HepG2 (cell line): ENCODE data around the gene ZKSCAN1. TPM values are rescaled to one million over a fixed set of nuclear protein-coding genes. Genes with fewer than 3 reads are reported as not detected.
A peak's percentile ranks its signal among the peaks of the same experiment; 100 is the strongest.

Experiments
- ARNT ChIP-seq: fragments of 450-650 bp; IDR thresholded peaks from 2 replicates; pipeline ENCODE4 v1.6.1; 2017
- HNRNPL ChIP-seq: fragments of 200-400 bp; formaldehyde crosslinking; IDR thresholded peaks from 2 replicates; pipeline ENCODE4 v1.6.1; 2017; ENCODE audit warnings: mild to moderate bottlenecking, low read depth, low read length
- JDP2 ChIP-seq: sonication (generic); formaldehyde crosslinking; IDR thresholded peaks from 2 replicates; pipeline ENCODE4 v1.8.1; 2022; ENCODE audit warnings: missing genetic modification reagents, borderline replicate concordance
- RBM39 ChIP-seq: fragments of 200-400 bp; formaldehyde crosslinking; IDR thresholded peaks from one replicate; pipeline ENCODE4 v1.6.1; 2018; ENCODE audit warnings: antibody characterized with exemption, mild to moderate bottlenecking, low read depth, low read length; ENCODE audit not compliant: poor library complexity, severe bottlenecking
- RFX1 ChIP-seq: fragments of 450-650 bp; IDR thresholded peaks from 2 replicates; pipeline ENCODE4 v1.6.1; 2017
- SIN3B ChIP-seq: fragments of 150-350 bp; IDR thresholded peaks from 2 replicates; pipeline ENCODE4 v1.6.1; 2014; ENCODE audit warnings: low read length
- SP140L ChIP-seq: sonication (generic); formaldehyde crosslinking; IDR thresholded peaks from 2 replicates; pipeline ENCODE4 v1.4.0; 2020; ENCODE audit warnings: missing genetic modification reagents, borderline replicate concordance
- SRY ChIP-seq: sonication (generic); formaldehyde crosslinking; IDR thresholded peaks from 2 replicates; pipeline ENCODE4 v1.8.0; 2022; ENCODE audit warnings: mild to moderate bottlenecking, missing genetic modification reagents
- TCF12 ChIP-seq, 2 experiments: fragments of 450-650 bp in 1 of 2; sonication (generic) in 1 of 2; formaldehyde crosslinking in 1 of 2; IDR thresholded peaks; 2 replicates each; pipeline versions ENCODE4 v1.6.1 to v1.8.0; 2017 to 2022; ENCODE audit warnings: antibody characterized with exemption in 1 of 2, mild to moderate bottlenecking in 1 of 2, missing genetic modification reagents in 1 of 2, moderate library complexity in 1 of 2
- XRCC5 ChIP-seq: fragments of 200-400 bp; formaldehyde crosslinking; optimal IDR thresholded peaks from 2 replicates; pipeline ENCODE3; 2017; ENCODE audit warnings: mild to moderate bottlenecking, low read length
- YY1 ChIP-seq: IDR thresholded peaks from 2 replicates; pipeline ENCODE4 v1.6.1; 2011; ENCODE audit warnings: low read length, low read depth, moderate library complexity, mild to moderate bottlenecking; ENCODE audit not compliant: insufficient read depth, insufficient replicate concordance
- ZBTB20 ChIP-seq: sonication (generic); formaldehyde crosslinking; IDR thresholded peaks from 2 replicates; pipeline ENCODE4 v1.8.1; 2023; ENCODE audit warnings: missing genetic modification reagents, low read depth, mild to moderate bottlenecking, borderline replicate concordance
- ZEB1 ChIP-seq: IDR thresholded peaks from 2 replicates; pipeline ENCODE4 v1.6.1; 2012; ENCODE audit warnings: mild to moderate bottlenecking, low read depth, inconsistent platforms; ENCODE audit not compliant: insufficient replicate concordance
- ZMYM3 ChIP-seq: sonication (generic); formaldehyde crosslinking; IDR thresholded peaks from 2 replicates; pipeline ENCODE4 v1.5.1; 2020; ENCODE audit warnings: mild to moderate bottlenecking, missing genetic modification reagents
- ZNF224 ChIP-seq: sonication (generic); formaldehyde crosslinking; IDR thresholded peaks from 2 replicates; pipeline ENCODE4 v1.5.0; 2020; ENCODE audit warnings: mild to moderate bottlenecking, missing genetic modification reagents
- ZNF264 ChIP-seq: sonication (generic); formaldehyde crosslinking; IDR thresholded peaks from 2 replicates; pipeline ENCODE4 v1.4.0; 2020; ENCODE audit warnings: missing genetic modification reagents
- ZNF30 ChIP-seq: sonication (generic); formaldehyde crosslinking; IDR thresholded peaks from 2 replicates; pipeline ENCODE4 v1.5.0; 2020; ENCODE audit warnings: mild to moderate bottlenecking, missing genetic modification reagents
- ZNF768 ChIP-seq: sonication (generic); formaldehyde crosslinking; IDR thresholded peaks from 2 replicates; pipeline ENCODE4 v1.4.0; 2020; ENCODE audit warnings: missing genetic modification reagents
- polyA plus RNA-seq, 8 experiments: library from polyadenylated mRNA; depleted of rRNA in 3 of 8; stranded (reverse) in 7 of 8; unstranded in 1 of 8; fragments of >200 nt; fragmentation: Illumina TruSeq in 4 of 8; extraction: Trizol in 4 of 8; gene quantifications; 2 replicates each; pipeline versions ENCODE4 v1.2.1 to v1.2.3, GENCODE V29; 2011 to 2016; ENCODE audit warnings: low read depth in 4 of 8, missing spikeins in 1 of 8, mixed read lengths in 1 of 8; ENCODE audit not compliant: insufficient read depth in 1 of 8
- total RNA-seq, 5 experiments: library from RNA; depleted of rRNA; stranded (reverse); fragments of >200 nt; fragmentation: Illumina TruSeq; extraction: Trizol; gene quantifications; 2 replicates each; pipeline ENCODE4 v1.2.3, GENCODE V29; 2016; ENCODE audit warnings: low read depth in 1 of 5
- TF ChIP-seq, protein P1 (sequence below): sonication (generic); formaldehyde crosslinking; IDR thresholded peaks from 2 replicates; pipeline ENCODE4 v1.4.0; 2020; ENCODE audit warnings: mild to moderate bottlenecking, missing genetic modification reagents
- TF ChIP-seq, protein P2 (sequence below): IDR thresholded peaks from 2 replicates; pipeline ENCODE4 v1.6.1; 2016
- TF ChIP-seq, protein P3 (sequence below): sonication (generic); formaldehyde crosslinking; IDR thresholded peaks from 2 replicates; pipeline ENCODE4 v1.5.0; 2020; ENCODE audit warnings: missing genetic modification reagents
- TF ChIP-seq, protein P4 (sequence below): sonication (generic); formaldehyde crosslinking; IDR thresholded peaks from 2 replicates; pipeline ENCODE4 v1.5.0; 2020; ENCODE audit warnings: missing genetic modification reagents
- TF ChIP-seq, protein P5 (sequence below): sonication (generic); formaldehyde crosslinking; IDR thresholded peaks from 2 replicates; pipeline ENCODE4 v1.5.1; 2020; ENCODE audit warnings: mild to moderate bottlenecking, moderate library complexity, missing genetic modification reagents

The ZKSCAN1 gene
- total and polyA plus RNA-seq, 2 of the 13 experiments (the other 11 are each of a cell fraction or from before 2014, with no cell fraction given), result 46.4 to 60.6 TPM

DNA sequence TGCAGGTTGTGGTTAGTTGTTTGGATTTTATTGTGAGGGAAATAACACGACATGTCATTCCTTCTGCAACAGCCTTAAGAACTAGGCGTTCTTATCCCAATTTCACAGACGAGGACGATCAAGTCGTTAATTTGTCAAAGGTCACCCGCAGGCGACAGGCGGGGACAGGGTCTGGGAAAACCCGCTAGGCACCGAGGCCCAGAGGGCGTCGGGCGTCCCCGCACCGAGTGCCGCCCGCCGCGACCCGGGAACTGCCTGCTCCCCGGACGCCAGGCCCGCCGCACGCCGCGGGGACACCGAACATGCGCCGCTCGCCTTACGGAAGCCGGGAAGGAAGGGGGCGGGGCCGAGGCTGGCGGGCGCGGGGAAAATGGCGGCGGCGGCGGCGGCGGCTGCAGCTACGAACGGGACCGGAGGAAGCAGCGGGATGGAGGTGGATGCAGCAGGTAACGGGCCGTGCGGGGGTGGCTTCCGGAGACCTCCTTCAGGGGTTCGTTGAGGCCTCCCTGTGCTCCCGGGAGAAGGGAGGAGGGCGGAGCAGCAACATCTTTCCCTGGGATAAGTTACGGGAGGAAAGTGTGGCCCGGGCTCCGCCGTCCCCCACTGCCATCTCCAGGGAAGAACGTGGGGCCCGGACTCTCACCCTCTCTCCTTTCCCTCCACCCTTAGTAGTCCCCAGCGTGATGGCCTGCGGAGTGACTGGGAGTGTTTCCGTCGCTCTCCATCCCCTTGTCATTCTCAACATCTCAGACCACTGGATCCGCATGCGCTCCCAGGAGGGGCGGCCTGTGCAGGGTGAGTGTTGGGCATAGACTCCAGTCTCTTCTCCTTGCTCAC is 73.4 kb downstream of the ZKSCAN1 start, which contains the start of gene COPS6 (continued):
- TF ChIP-seq ZNF224 (CRISPR knock-in tag) (peak; percentile 73; the same call in 1 of the 2 replicates), ZMYM3 (CRISPR knock-in tag) (no peak), SRY (CRISPR knock-in tag) (peak; percentile 96; the same call in 1 of the 2 replicates), ZBTB20 (CRISPR knock-in tag) (0 out of 2 replicates have a peak, but pooled peaks have one; percentile 24), SP140L (CRISPR knock-in tag) (no peak), JDP2 (CRISPR knock-in tag) (peak; percentile 60; the same call in 1 of the 2 replicates), ZNF768 (CRISPR knock-in tag) (peak; percentile 83; the same call in 1 of the 2 replicates), TCF12 (IDR thresholded peaks at IDR 0.05) (no peak), TCF12 (CRISPR knock-in tag; IDR thresholded peaks at IDR 0.05) (peak; percentile 84), SIN3B (no peak), ZNF30 (CRISPR knock-in tag) (peak; percentile 90; the same call in 1 of the 2 replicates), ARNT (no peak), ZEB1 (peak; percentile 38), RBM39 (no peak), RFX1 (no peak), YY1 (peak; percentile 98), ZNF264 (CRISPR knock-in tag) (no peak), XRCC5 (no peak), HNRNPL (no peak)
- TF ChIP-seq, protein P1, sequence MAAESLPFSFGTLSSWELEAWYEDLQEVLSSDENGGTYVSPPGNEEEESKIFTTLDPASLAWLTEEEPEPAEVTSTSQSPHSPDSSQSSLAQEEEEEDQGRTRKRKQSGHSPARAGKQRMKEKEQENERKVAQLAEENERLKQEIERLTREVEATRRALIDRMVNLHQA, result no peak
- TF ChIP-seq, protein P2, sequence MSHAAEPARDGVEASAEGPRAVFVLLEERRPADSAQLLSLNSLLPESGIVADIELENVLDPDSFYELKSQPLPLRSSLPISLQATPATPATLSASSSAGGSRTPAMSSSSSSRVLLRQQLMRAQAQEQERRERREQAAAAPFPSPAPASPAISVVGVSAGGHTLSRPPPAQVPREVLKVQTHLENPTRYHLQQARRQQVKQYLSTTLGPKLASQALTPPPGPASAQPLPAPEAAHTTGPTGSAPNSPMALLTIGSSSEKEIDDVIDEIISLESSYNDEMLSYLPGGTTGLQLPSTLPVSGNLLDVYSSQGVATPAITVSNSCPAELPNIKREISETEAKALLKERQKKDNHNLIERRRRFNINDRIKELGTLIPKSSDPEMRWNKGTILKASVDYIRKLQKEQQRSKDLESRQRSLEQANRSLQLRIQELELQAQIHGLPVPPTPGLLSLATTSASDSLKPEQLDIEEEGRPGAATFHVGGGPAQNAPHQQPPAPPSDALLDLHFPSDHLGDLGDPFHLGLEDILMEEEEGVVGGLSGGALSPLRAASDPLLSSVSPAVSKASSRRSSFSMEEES, result peak; percentile 76; the same call in 1 of the 2 replicates
- TF ChIP-seq, protein P3, sequence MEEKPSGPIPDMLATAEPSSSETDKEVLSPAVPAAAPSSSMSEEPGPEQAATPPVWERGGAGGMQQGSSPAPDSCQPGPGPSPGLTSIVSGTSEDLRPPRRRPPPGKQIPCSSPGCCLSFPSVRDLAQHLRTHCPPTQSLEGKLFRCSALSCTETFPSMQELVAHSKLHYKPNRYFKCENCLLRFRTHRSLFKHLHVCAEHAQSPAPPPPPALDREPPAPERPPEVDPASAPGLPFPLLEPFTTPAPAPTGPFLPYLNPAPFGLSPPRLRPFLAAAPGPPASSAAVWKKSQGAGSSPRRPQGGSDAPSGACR (CRISPR knock-in tag), result peak; percentile 74; the same call in 1 of the 2 replicates
- TF ChIP-seq, protein P4, sequence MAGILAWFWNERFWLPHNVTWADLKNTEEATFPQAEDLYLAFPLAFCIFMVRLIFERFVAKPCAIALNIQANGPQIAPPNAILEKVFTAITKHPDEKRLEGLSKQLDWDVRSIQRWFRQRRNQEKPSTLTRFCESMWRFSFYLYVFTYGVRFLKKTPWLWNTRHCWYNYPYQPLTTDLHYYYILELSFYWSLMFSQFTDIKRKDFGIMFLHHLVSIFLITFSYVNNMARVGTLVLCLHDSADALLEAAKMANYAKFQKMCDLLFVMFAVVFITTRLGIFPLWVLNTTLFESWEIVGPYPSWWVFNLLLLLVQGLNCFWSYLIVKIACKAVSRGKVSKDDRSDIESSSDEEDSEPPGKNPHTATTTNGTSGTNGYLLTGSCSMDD (CRISPR knock-in tag), result 0 out of 2 replicates have a peak, but pooled peaks have one; percentile 67
- TF ChIP-seq, protein P5, sequence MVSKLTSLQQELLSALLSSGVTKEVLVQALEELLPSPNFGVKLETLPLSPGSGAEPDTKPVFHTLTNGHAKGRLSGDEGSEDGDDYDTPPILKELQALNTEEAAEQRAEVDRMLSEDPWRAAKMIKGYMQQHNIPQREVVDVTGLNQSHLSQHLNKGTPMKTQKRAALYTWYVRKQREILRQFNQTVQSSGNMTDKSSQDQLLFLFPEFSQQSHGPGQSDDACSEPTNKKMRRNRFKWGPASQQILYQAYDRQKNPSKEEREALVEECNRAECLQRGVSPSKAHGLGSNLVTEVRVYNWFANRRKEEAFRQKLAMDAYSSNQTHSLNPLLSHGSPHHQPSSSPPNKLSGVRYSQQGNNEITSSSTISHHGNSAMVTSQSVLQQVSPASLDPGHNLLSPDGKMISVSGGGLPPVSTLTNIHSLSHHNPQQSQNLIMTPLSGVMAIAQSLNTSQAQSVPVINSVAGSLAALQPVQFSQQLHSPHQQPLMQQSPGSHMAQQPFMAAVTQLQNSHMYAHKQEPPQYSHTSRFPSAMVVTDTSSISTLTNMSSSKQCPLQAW (CRISPR knock-in tag), result peak; percentile 58; the same call in 1 of the 2 replicates
